ENCODE data around the gene ANAPC2. TPM values are rescaled to one million over a fixed set of nuclear protein-coding genes. Genes with fewer than 3 reads are reported as not detected.

ANAPC2 gene
- total RNA-seq, 2 experiments from 2014 or later, result 144 to 149 TPM

GRCh38 chr9:137160054-137160425 is 28.3 kb downstream of the ANAPC2 start:
- Histone ChIP-seq H3K9me3 (ENCODE audit: control insufficient read depth in 1 of 2, insufficient read depth in 1 of 2, low read length in 2 of 2) (peaks cover 0 to 35% of the 10 kb centered on the region in 2 experiments), H3K27me3 (ENCODE audit: control insufficient read depth in 1 of 2, insufficient read depth in 2 of 2, low read length in 2 of 2) (peaks cover 62 to 65% of the 10 kb centered on the region in 2 experiments), H3K36me3 (ENCODE audit: insufficient read depth, low read length) (no peaks in the 10 kb centered on the region), H3K27ac (ENCODE audit: low read depth in 1 of 2, low read length in 2 of 2) (no peak overlapping the region), H3K4me1 (ENCODE audit: insufficient read depth, low read length) (peaks cover 33% of the 10 kb centered on the region), H3K4me3 (ENCODE audit: low read length) (no peak overlapping the region)
- CTCF ChIA-PET, result no interaction called here
- H3K27ac Mint-ChIP-seq, result no peak overlapping the region
- peaks cover 12% of the 10 kb centered on the region for H3K4me1 Mint-ChIP-seq (ENCODE audit: low read depth)
- intact Hi-C loops (cut with DNase I, micrococcal nuclease), result no loop called here
- DNase-seq (no peak), ATAC-seq (ENCODE audit: poor library complexity) (no peak)
- peaks cover 67% of the 10 kb centered on the region for H3K27me3 Mint-ChIP-seq
- no peak overlapping the region for H3K4me3 Mint-ChIP-seq
- no peaks in the 10 kb centered on the region for H3K36me3 Mint-ChIP-seq (ENCODE audit: low read depth)
- TF ChIP-seq, protein P1, sequence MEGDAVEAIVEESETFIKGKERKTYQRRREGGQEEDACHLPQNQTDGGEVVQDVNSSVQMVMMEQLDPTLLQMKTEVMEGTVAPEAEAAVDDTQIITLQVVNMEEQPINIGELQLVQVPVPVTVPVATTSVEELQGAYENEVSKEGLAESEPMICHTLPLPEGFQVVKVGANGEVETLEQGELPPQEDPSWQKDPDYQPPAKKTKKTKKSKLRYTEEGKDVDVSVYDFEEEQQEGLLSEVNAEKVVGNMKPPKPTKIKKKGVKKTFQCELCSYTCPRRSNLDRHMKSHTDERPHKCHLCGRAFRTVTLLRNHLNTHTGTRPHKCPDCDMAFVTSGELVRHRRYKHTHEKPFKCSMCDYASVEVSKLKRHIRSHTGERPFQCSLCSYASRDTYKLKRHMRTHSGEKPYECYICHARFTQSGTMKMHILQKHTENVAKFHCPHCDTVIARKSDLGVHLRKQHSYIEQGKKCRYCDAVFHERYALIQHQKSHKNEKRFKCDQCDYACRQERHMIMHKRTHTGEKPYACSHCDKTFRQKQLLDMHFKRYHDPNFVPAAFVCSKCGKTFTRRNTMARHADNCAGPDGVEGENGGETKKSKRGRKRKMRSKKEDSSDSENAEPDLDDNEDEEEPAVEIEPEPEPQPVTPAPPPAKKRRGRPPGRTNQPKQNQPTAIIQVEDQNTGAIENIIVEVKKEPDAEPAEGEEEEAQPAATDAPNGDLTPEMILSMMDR (IDR thresholded peaks at IDR 0.05), result no peak
- H3K9me3 Mint-ChIP-seq, result no peaks in the 10 kb centered on the region
- POLR2A ChIA-PET, result no interaction called here

DNA sequence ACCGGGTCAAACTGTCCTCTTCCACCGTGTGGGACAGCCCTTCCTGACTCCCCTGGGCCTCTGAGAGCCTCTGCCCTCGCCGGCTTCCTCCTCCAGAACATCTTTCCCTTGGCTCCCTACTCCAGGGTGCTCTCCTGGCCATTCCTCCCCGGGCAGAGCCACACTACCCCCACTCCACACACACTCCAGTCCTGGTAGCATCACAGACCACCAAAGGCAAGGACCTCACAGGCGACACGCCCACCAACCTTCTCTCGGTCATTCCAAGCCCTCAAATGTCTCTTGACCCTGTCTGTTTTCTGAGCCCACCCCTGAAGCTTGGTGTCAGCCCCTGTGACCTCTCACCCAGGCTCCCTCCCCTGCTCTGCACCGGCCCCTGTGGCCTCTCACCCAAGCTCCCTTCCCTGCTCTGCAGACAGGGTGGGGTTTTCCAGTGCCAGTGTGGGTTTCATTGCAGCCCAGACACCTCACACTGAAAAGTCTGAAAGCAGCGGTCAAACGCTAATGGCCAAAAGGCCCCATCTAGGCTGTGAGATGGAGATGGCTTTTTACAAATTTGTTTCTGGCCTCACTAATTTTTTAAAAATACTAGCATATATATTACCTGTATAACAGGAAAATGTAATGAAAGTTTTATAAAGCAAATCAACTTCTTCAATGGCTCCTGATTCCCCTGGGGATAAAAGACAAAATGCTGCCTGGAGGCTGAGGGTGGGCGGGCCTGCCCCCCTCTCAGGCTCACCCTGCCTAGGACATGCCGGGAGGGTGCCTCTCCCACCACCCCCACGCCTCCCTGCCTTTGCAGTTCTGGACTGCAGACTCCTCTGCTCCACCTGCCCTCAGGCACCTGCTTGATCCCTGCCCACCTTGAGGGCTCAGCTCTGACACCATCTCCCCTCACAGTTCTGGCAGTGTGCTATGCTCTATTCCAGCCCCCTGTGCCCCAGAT is 29.0 kb downstream of the ANAPC2 start:
- H3K4me1 Mint-ChIP-seq (ENCODE audit: low read depth), result peaks cover 12% of the 10 kb centered on the region
- H3K4me1 ChIP-seq (ENCODE audit: insufficient read depth, low read length), result peaks cover 33% of the 10 kb centered on the region

GRCh38 chr9:137158625-137159024 is 29.7 kb downstream of the ANAPC2 start:
- Mint-ChIP-seq H3K4me3 (no peak overlapping the region), H3K36me3 (ENCODE audit: low read depth) (no peaks in the 10 kb centered on the region), H3K9me3 (no peaks in the 10 kb centered on the region), H3K27ac (no peak overlapping the region), H3K27me3 (peaks cover 64% of the 10 kb centered on the region), H3K4me1 (ENCODE audit: low read depth) (peaks cover 12% of the 10 kb centered on the region)
- ChIA-PET POLR2A (interaction anchor here (0.5 kb wide), 1 partner anchor 33 kb away, joined by 3 read pairs; no protein-coding TSS in a partner anchor), CTCF (no interaction called here)
- Histone ChIP-seq H3K9me3 (ENCODE audit: control insufficient read depth in 1 of 2, insufficient read depth in 1 of 2, low read length in 2 of 2) (peaks cover 0 to 35% of the 10 kb centered on the region in 2 experiments), H3K36me3 (ENCODE audit: insufficient read depth, low read length) (no peaks in the 10 kb centered on the region), H3K27me3 (ENCODE audit: control insufficient read depth in 1 of 2, insufficient read depth in 2 of 2, low read length in 2 of 2) (peaks cover 51 to 53% of the 10 kb centered on the region in 2 experiments), H3K4me3 (ENCODE audit: low read length) (no peak overlapping the region), H3K27ac (ENCODE audit: low read depth in 1 of 2, low read length in 2 of 2) (no peak overlapping the region), H3K4me1 (ENCODE audit: insufficient read depth, low read length) (peaks cover 33% of the 10 kb centered on the region)
- ATAC-seq (ENCODE audit: poor library complexity), result no peak
- intact Hi-C loops (cut with DNase I, micrococcal nuclease), result no loop called here
- TF ChIP-seq, protein P1 (IDR thresholded peaks at IDR 0.05), result no peak
- DNase-seq, result no peak

More for the DNA sequence above, 29.0 kb downstream of the ANAPC2 start:
- Histone ChIP-seq H3K4me3 (ENCODE audit: low read length) (no peak overlapping the region), H3K36me3 (ENCODE audit: insufficient read depth, low read length) (no peaks in the 10 kb centered on the region), H3K27me3 (ENCODE audit: control insufficient read depth in 1 of 2, insufficient read depth in 2 of 2, low read length in 2 of 2) (peaks cover 59% of the 10 kb centered on the region in 2 experiments), H3K9me3 (ENCODE audit: control insufficient read depth in 1 of 2, insufficient read depth in 1 of 2, low read length in 2 of 2) (peaks cover 0 to 35% of the 10 kb centered on the region in 2 experiments), H3K27ac (ENCODE audit: low read depth in 1 of 2, low read length in 2 of 2) (no peak overlapping the region)
- TF ChIP-seq, protein P1 (IDR thresholded peaks at IDR 0.05), result no peak
- DNase-seq (no peak), ATAC-seq (ENCODE audit: poor library complexity) (no peak)
- Mint-ChIP-seq H3K36me3 (ENCODE audit: low read depth) (no peaks in the 10 kb centered on the region), H3K27me3 (peaks cover 68% of the 10 kb centered on the region), H3K4me3 (no peak overlapping the region), H3K9me3 (no peaks in the 10 kb centered on the region), H3K27ac (no peak overlapping the region)
- intact Hi-C loops (cut with DNase I, micrococcal nuclease), result no loop called here
- CTCF ChIA-PET, result no interaction called here
- POLR2A ChIA-PET, result interaction anchor here (0.5 kb wide), 1 partner anchor 34 kb away, joined by 3 read pairs; no protein-coding TSS in a partner anchor

Data from CD4-positive, alpha-beta T cell (primary cell).